Measurements from ENCODE around the gene YY1. TPM values are rescaled to one million over a fixed set of nuclear protein-coding genes. Genes with fewer than 3 reads are reported as not detected.
"Not testable (repeated sequence)": the region's sequence is repeated elsewhere in the genome, so short reads cannot be mapped to it uniquely, and the experiment has no call there.

The YY1 gene
- polyA plus RNA-seq, 4 donors: 24.0 to 80.2 (median 27.7) TPM

DNA sequence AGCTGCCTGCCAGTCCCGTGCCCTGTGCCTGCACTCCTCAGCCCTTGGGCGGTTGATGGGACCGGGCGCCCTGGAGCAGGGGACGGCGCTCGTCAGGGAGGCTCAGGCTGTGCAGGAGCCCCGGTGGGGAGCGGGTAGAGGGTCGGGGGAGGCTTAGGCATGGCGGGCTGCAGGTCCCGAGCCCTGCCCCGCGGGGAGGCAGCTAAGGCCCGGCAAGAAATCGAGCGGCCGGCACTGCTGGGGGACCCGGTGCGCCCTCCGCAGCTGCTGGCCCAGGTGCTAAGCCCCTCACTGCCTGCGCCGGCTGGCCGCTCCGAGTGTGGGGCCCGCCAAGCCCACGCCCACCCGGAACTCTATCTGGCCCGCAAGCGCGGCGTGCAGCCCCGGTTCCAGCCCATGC is 30.8 kb upstream of the YY1 start:
- not testable (repeated sequence) for DNase-seq; FAIRE-seq; H3K27ac ChIP-seq (ENCODE audit: low read depth in 1 of 3, low read length in 2 of 3); H3K4me1 ChIP-seq (ENCODE audit: control insufficient read depth in 3 of 3, insufficient read depth in 2 of 3, low read depth in 1 of 3, low read length in 2 of 3); H3K4me3 ChIP-seq (ENCODE audit: low read depth in 1 of 3, low read length in 3 of 3); H3K36me3 ChIP-seq (ENCODE audit: control insufficient read depth in 3 of 3, insufficient read depth in 2 of 3, low read depth in 1 of 3, low read length in 3 of 3); H3K27me3 ChIP-seq (ENCODE audit: control insufficient read depth in 3 of 3, insufficient read depth in 3 of 3, low read length in 3 of 3); H3K9me3 ChIP-seq (ENCODE audit: control insufficient read depth in 2 of 2, insufficient read depth in 1 of 2, low read depth in 1 of 2, low read length in 1 of 2)
- 97 to 98% (median 97%) methylated on average over 22 to 33 of the region's 33 CpGs for WGBS, 3 donors

- Histone ChIP-seq H3K9me3 (ENCODE audit: control insufficient read depth in 2 of 2, insufficient read depth in 1 of 2, low read depth in 1 of 2, low read length in 1 of 2) (no peaks in the 10 kb centered on the region), H3K36me3 (ENCODE audit: control insufficient read depth in 3 of 3, insufficient read depth in 2 of 3, low read depth in 1 of 3, low read length in 3 of 3) (peaks cover 0 to 4% (median 0%) of the 10 kb centered on the region in 3 donors), H3K4me1 (ENCODE audit: control insufficient read depth in 3 of 3, insufficient read depth in 2 of 3, low read depth in 1 of 3, low read length in 2 of 3) (peaks cover 0 to 16% (median 3%) of the 10 kb centered on the region in 3 donors), H3K27me3 (ENCODE audit: control insufficient read depth in 3 of 3, insufficient read depth in 3 of 3, low read length in 3 of 3) (no peaks in the 10 kb centered on the region), H3K4me3 (ENCODE audit: low read depth in 1 of 3, low read length in 3 of 3) (no peak overlapping the region), H3K27ac (ENCODE audit: low read depth in 1 of 3, low read length in 2 of 3) (no peak overlapping the region)
- FAIRE-seq (no peak), DNase-seq (no peak)
- WGBS, 3 donors: 92 to 98% (median 92%) methylated on average over 8 to 9 of the region's 9 CpGs
Measured at GRCh38 chr14:100211366-100211765, 27.6 kb upstream of the YY1 start.

DNA sequence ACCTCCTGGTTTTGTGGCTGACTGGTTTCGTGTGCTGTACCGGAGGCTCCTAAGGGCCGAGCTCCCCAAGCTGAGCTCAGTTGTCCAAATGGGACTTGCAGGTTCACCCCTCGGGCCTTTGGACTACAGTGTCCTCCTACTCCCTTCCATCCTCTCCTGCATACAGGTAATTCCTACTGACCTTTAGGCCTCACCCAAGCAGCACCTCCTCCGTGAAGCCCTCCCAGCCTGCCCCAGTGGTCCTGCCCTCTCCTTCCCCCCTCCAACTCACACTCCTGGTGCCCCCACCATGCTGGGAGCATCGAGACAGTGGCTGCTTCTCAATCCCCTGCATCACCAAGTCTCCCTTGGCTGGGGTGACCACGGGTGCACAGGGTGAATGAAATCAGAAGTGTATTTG is 27.1 kb upstream of the YY1 start:
- FAIRE-seq (no peak), DNase-seq (no peak)
- Histone ChIP-seq H3K27ac (ENCODE audit: low read depth in 1 of 3, low read length in 2 of 3) (no peak overlapping the region), H3K4me3 (ENCODE audit: low read depth in 1 of 3, low read length in 3 of 3) (no peak overlapping the region), H3K36me3 (ENCODE audit: control insufficient read depth in 3 of 3, insufficient read depth in 2 of 3, low read depth in 1 of 3, low read length in 3 of 3) (peaks cover 0 to 2% (median 0%) of the 10 kb centered on the region in 3 donors), H3K4me1 (ENCODE audit: control insufficient read depth in 3 of 3, insufficient read depth in 2 of 3, low read depth in 1 of 3, low read length in 2 of 3) (peaks cover 0 to 16% (median 3%) of the 10 kb centered on the region in 3 donors), H3K27me3 (ENCODE audit: control insufficient read depth in 3 of 3, insufficient read depth in 3 of 3, low read length in 3 of 3) (no peaks in the 10 kb centered on the region), H3K9me3 (ENCODE audit: control insufficient read depth in 2 of 2, insufficient read depth in 1 of 2, low read depth in 1 of 2, low read length in 1 of 2) (no peaks in the 10 kb centered on the region)
- WGBS, 3 donors: 90 to 92% (median 91%) methylated on average over 7 of the region's 7 CpGs

DNA sequence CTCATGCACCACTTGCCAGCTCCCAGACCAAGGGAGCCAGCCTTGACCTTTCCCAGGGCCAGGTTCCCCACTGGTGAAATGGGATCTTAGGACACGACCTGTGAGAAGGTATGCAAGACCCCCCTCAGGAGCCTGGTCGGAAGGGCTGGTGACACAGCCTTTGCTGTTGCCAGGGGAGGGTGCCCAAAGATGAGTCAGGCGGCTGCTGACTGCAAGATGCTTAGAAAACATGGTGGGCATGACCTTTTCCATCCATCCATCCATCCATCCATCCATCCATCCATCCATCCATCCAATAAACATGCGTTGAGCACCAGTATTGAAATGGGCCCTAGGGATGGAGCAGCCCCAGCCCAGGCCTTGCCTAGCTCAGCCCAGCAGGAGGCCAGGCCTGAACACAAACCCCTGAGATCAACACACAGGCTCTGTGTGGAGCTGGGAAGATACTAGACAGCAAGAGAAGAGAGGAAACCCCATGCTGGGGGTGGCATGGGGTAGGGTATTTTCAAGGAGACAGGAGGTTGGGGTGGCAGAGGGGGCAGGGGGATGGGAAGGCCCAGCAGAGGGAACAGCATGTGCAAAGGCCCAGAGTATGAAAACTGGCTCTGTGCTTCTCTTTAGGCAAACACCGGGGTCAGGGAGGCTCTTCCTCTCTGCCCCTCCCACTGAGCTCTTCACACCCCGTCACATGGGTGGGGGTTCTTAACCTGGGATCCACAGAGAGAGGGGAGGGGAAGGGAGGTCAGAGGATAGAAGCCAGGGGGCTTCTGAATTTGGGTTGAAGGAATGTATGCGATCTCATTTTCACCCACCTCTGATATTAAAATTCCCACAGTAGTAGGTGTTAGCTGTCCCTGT is 26.2 kb upstream of the YY1 start:
- FAIRE-seq: no peak
- WGBS, 3 donors: 86 to 90% (median 88%) methylated on average over 7 of the region's 7 CpGs
- Histone ChIP-seq H3K27me3 (ENCODE audit: control insufficient read depth in 3 of 3, insufficient read depth in 3 of 3, low read length in 3 of 3) (no peaks in the 10 kb centered on the region), H3K4me1 (ENCODE audit: control insufficient read depth in 3 of 3, insufficient read depth in 2 of 3, low read depth in 1 of 3, low read length in 2 of 3) (peaks cover 0 to 16% (median 3%) of the 10 kb centered on the region in 3 donors), H3K36me3 (ENCODE audit: control insufficient read depth in 3 of 3, insufficient read depth in 2 of 3, low read depth in 1 of 3, low read length in 3 of 3) (peaks cover 0 to 2% (median 0%) of the 10 kb centered on the region in 3 donors), H3K27ac (ENCODE audit: low read depth in 1 of 3, low read length in 2 of 3) (no peak overlapping the region), H3K9me3 (ENCODE audit: control insufficient read depth in 2 of 2, insufficient read depth in 1 of 2, low read depth in 1 of 2, low read length in 1 of 2) (no peaks in the 10 kb centered on the region), H3K4me3 (ENCODE audit: low read depth in 1 of 3, low read length in 3 of 3) (no peak overlapping the region)
- DNase-seq: no peak

- WGBS, 3 donors: 32 to 48% (median 32%) methylated on average over 15 of the region's 15 CpGs
Measured at GRCh38 chr14:100213587-100213955, 25.4 kb upstream of the YY1 start.

DNA sequence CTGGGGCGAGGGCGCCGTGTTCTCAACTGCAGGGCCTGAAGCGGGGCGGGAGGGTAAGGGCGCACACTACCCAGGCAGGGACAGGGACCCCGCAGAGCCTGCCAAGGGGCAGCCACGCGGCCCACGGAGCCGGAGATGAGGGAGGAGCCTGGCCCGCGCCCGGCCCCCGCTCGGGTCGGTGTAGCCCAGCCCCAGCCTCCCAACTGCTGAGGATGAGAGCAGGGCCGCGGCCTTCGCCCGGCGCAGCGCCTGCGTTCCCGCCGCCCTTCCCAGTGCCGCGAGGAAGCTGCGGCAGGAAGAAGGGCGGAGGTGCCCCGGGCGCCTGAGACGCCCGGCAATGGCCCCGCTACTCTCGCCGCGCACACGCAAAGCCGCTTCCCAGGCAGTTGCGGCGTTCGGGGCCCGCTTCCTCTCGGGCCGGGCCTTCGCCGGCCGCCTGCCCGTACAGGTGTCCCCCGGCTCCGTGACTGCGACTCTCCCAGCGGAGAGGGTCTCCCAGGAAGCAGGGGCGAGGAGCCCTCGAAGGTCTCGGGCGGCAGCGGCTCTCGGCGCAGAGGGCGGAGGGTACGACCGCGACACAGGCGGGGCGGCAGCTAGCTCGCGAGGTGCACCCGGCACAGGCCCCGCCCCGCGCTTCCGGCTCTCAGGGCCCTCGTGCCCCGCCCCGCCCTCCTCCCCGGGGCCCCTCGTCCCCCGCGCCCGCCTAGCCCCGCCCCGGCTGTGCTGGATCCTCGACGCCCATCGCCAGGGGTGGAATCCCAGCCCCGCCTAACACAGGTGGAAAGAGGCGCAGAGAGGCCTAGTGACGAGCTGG is 24.8 kb upstream of the YY1 start:
- 0 to 2% (median 2%) methylated on average over 40 to 90 of the region's 90 CpGs for WGBS, 3 donors
- Histone ChIP-seq H3K4me3 (ENCODE audit: low read depth in 1 of 3, low read length in 3 of 3) (peak overlapping the region; percentile 45 to 85 (median 85)), H3K36me3 (ENCODE audit: control insufficient read depth in 3 of 3, insufficient read depth in 2 of 3, low read depth in 1 of 3, low read length in 3 of 3) (peaks cover 0 to 2% (median 0%) of the 10 kb centered on the region in 3 donors), H3K27me3 (ENCODE audit: control insufficient read depth in 3 of 3, insufficient read depth in 3 of 3, low read length in 3 of 3) (no peaks in the 10 kb centered on the region), H3K4me1 (ENCODE audit: control insufficient read depth in 3 of 3, insufficient read depth in 2 of 3, low read depth in 1 of 3, low read length in 2 of 3) (peaks cover 0 to 16% (median 3%) of the 10 kb centered on the region in 3 donors), H3K9me3 (ENCODE audit: control insufficient read depth in 2 of 2, insufficient read depth in 1 of 2, low read depth in 1 of 2, low read length in 1 of 2) (no peaks in the 10 kb centered on the region), H3K27ac (ENCODE audit: low read depth in 1 of 3, low read length in 2 of 3) (peak overlapping the region; percentile 95 to 100 (median 99))
- FAIRE-seq (no peak), DNase-seq (peak; percentile 97)

More at GRCh38 chr14:100213587-100213955, 25.4 kb upstream of the YY1 start:
- Histone ChIP-seq H3K27ac (ENCODE audit: low read depth in 1 of 3, low read length in 2 of 3) (peak overlapping the region; percentile 95 to 100 (median 99)), H3K27me3 (ENCODE audit: control insufficient read depth in 3 of 3, insufficient read depth in 3 of 3, low read length in 3 of 3) (no peaks in the 10 kb centered on the region), H3K4me3 (ENCODE audit: low read depth in 1 of 3, low read length in 3 of 3) (peak overlapping the region; percentile 45 to 85 (median 85)), H3K4me1 (ENCODE audit: control insufficient read depth in 3 of 3, insufficient read depth in 2 of 3, low read depth in 1 of 3, low read length in 2 of 3) (peaks cover 0 to 16% (median 3%) of the 10 kb centered on the region in 3 donors), H3K36me3 (ENCODE audit: control insufficient read depth in 3 of 3, insufficient read depth in 2 of 3, low read depth in 1 of 3, low read length in 3 of 3) (peaks cover 0 to 2% (median 0%) of the 10 kb centered on the region in 3 donors), H3K9me3 (ENCODE audit: control insufficient read depth in 2 of 2, insufficient read depth in 1 of 2, low read depth in 1 of 2, low read length in 1 of 2) (no peaks in the 10 kb centered on the region)
- DNase-seq: no peak
- FAIRE-seq: no peak

GRCh38 chr14:100214770-100215083 is 24.2 kb upstream of the YY1 start:
- no peak for DNase-seq
- H3K36me3 ChIP-seq (ENCODE audit: control insufficient read depth in 3 of 3, insufficient read depth in 2 of 3, low read depth in 1 of 3, low read length in 3 of 3): peaks cover 0 to 2% (median 0%) of the 10 kb centered on the region in 3 donors
- H3K9me3 ChIP-seq (ENCODE audit: control insufficient read depth in 2 of 2, insufficient read depth in 1 of 2, low read depth in 1 of 2, low read length in 1 of 2): no peaks in the 10 kb centered on the region
- 19 to 25% (median 20%) methylated on average over 12 of the region's 12 CpGs for WGBS, 3 donors
- peak overlapping the region in 2 of 3 donors; percentile 85 for H3K4me3 ChIP-seq (ENCODE audit: low read depth in 1 of 3, low read length in 3 of 3)
- H3K4me1 ChIP-seq (ENCODE audit: control insufficient read depth in 3 of 3, insufficient read depth in 2 of 3, low read depth in 1 of 3, low read length in 2 of 3): peaks cover 0 to 16% (median 3%) of the 10 kb centered on the region in 3 donors
- FAIRE-seq: no peak
- no peaks in the 10 kb centered on the region for H3K27me3 ChIP-seq (ENCODE audit: control insufficient read depth in 3 of 3, insufficient read depth in 3 of 3, low read length in 3 of 3)
- peak overlapping the region; percentile 78 to 97 (median 95) for H3K27ac ChIP-seq (ENCODE audit: low read depth in 1 of 3, low read length in 2 of 3)

- Histone ChIP-seq H3K4me1 (ENCODE audit: control insufficient read depth in 3 of 3, insufficient read depth in 2 of 3, low read depth in 1 of 3, low read length in 2 of 3) (peaks cover 0 to 17% (median 3%) of the 10 kb centered on the region in 3 donors), H3K9me3 (ENCODE audit: control insufficient read depth in 2 of 2, insufficient read depth in 1 of 2, low read depth in 1 of 2, low read length in 1 of 2) (no peaks in the 10 kb centered on the region), H3K27ac (ENCODE audit: low read depth in 1 of 3, low read length in 2 of 3) (peak overlapping the region; percentile 17 to 97 (median 78)), H3K27me3 (ENCODE audit: control insufficient read depth in 3 of 3, insufficient read depth in 3 of 3, low read length in 3 of 3) (no peaks in the 10 kb centered on the region), H3K36me3 (ENCODE audit: control insufficient read depth in 3 of 3, insufficient read depth in 2 of 3, low read depth in 1 of 3, low read length in 3 of 3) (peaks cover 0 to 2% (median 0%) of the 10 kb centered on the region in 3 donors), H3K4me3 (ENCODE audit: low read depth in 1 of 3, low read length in 3 of 3) (no peak overlapping the region)
- DNase-seq (peak in 1 of 2 donors; percentile 24), FAIRE-seq (no peak)
- WGBS, 3 donors: 82 to 88% (median 88%) methylated on average over 11 to 12 of the region's 12 CpGs
Measured at GRCh38 chr14:100215330-100215885, 23.5 kb upstream of the YY1 start.
